ENCODE measurements around the gene DSG2.

Gene DSG2

DNA sequence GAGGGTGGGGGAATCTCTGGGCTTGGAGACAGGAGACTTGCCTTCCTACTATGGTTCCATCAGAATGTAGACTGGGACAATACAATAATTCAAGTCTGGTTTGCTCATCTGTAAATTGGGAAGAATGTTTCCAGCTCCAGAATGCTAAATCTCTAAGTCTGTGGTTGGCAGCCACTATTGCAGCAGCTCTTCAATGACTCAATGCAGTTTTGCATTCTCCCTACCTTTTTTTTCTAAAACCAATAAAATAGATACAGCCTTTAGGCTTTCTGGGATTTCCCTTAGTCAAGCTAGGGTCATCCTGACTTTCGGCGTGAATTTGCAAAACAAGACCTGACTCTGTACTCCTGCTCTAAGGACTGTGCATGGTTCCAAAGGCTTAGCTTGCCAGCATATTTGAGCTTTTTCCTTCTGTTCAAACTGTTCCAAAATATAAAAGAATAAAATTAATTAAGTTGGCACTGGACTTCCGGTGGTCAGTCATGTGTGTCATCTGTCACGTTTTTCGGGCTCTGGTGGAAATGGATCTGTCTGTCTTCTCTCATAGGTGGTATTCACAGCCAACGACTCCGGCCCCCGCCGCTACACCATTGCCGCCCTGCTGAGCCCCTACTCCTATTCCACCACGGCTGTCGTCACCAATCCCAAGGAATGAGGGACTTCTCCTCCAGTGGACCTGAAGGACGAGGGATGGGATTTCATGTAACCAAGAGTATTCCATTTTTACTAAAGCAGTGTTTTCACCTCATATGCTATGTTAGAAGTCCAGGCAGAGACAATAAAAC, 100.2 kb downstream of the DSG2 start:
- TF ChIP-seq POLR2A (IDR thresholded peaks at IDR 0.05; ENCODE audit: extremely low read depth, insufficient read length) = no peak
- H3K4me3 ChIP-seq (ENCODE audit: low read depth, low read length) = no peak overlapping the region
- no peak for DNase-seq (ENCODE audit: low read depth)

Measured in NB4 (cell line).